Cardiac muscle cell (in vitro differentiated cells and primary cell): Measurements from ENCODE around the gene HIP1. TPM values are rescaled to one million over a fixed set of nuclear protein-coding genes. Genes with fewer than 3 reads are reported as not detected.

Experiments
- DNase-seq, 2 donors: peaks; one replicate each; pipeline versions ENCODE4 v3.0.0 to v3.0.0-alpha.2; 2010 to 2017; ENCODE audit warnings: low read depth in 1 of 2, low spot score in 1 of 2
- H3K27ac ChIP-seq: fragments of 200-600 bp; sonication (generic); 2 replicates; pipeline ENCODE4 v1.5.1; 2016
- H3K27me3 ChIP-seq: fragments of 200-600 bp; sonication (generic); 2 replicates; pipeline ENCODE4 v1.6.0; 2016; ENCODE audit warnings: control low read depth
- H3K36me3 ChIP-seq: fragments of 200-600 bp; sonication (generic); 2 replicates; pipeline ENCODE4 v1.5.1; 2016; ENCODE audit warnings: control low read depth
- H3K4me1 ChIP-seq: fragments of 200-600 bp; sonication (generic); 2 replicates; pipeline ENCODE4 v1.8.1; 2017; ENCODE audit warnings: low read depth, mild to moderate bottlenecking, mixed run types
- H3K4me3 ChIP-seq: fragments of 200-600 bp; sonication (generic); 2 replicates; pipeline ENCODE4 v1.5.1; 2016; ENCODE audit warnings: mild to moderate bottlenecking
- H3K9me3 ChIP-seq: fragments of 200-600 bp; sonication (generic); 2 replicates; pipeline ENCODE4 v1.5.1; 2017; ENCODE audit warnings: low read depth, mild to moderate bottlenecking, control low read depth
- polyA plus RNA-seq: library from polyadenylated mRNA; unstranded; fragments of >200 nt; fragmentation: Nextera tagmentation; extraction: Ambion mirVana; gene quantifications from 2 replicates; pipeline ENCODE4 v1.2.1, GENCODE V29; 2016
- total RNA-seq: library from RNA; depleted of rRNA; stranded (reverse); fragments of >200 nt; gene quantifications from 2 replicates; pipeline ENCODE4 v1.2.3, GENCODE V29; 2016
- TF ChIP-seq, protein P1 (sequence below): IDR thresholded peaks from 2 replicates; pipeline ENCODE4 v1.5.1; 2012; ENCODE audit warnings: low read depth, mild to moderate bottlenecking, low read length

HIP1 gene
- total and polyA plus RNA-seq, 2 experiments from 2014 or later = 21.2 to 34.6 TPM

DNA sequence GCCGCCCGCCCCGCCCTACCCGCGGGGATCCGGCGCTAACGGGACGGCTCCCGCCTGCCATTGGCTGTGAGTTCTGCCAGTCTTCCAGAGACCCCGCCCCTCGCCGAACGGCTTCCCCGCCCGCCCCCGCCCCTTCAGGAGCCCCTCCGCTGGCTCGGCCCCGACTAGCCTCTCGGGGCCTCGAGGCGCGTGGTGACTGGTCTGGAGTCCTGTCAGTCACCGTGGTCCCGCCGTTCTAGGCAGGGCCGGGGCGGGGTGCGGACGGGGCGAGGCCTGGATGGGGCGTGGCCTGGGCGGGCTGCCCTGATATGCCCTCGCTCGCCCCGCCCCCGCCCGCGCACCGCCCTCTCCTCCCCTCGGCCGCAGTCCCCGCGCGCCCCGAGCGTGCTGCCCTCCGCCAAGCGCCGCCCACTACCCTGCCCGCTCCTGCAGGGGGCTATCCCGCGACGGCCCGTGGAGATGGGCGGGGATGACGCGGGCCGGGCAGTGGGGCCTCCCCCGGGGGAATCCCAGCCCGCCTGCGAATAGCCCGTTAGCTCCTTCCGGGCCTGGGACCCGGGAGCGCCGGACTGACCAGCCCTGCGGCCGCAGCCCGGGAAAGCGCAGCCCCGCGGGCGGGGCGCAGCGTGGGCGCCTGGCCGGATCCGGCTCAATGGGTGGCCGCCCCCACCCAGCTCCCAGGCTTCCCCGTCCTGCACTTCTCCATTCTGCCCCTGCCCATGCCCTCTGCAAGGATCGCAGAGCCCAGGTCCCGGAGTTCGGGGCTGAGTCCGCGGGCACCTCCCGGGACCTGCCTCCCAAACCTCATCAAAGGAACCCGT, 444 bp upstream of the HIP1 start:
- Histone ChIP-seq H3K36me3 (no peaks in the 10 kb centered on the region), H3K27me3 (no peaks in the 10 kb centered on the region), H3K27ac (peak overlapping the region; percentile 13), H3K4me1 (peaks cover 7% of the 10 kb centered on the region), H3K4me3 (peak overlapping the region; percentile 98), H3K9me3 (no peaks in the 10 kb centered on the region)
- TF ChIP-seq, protein P1, sequence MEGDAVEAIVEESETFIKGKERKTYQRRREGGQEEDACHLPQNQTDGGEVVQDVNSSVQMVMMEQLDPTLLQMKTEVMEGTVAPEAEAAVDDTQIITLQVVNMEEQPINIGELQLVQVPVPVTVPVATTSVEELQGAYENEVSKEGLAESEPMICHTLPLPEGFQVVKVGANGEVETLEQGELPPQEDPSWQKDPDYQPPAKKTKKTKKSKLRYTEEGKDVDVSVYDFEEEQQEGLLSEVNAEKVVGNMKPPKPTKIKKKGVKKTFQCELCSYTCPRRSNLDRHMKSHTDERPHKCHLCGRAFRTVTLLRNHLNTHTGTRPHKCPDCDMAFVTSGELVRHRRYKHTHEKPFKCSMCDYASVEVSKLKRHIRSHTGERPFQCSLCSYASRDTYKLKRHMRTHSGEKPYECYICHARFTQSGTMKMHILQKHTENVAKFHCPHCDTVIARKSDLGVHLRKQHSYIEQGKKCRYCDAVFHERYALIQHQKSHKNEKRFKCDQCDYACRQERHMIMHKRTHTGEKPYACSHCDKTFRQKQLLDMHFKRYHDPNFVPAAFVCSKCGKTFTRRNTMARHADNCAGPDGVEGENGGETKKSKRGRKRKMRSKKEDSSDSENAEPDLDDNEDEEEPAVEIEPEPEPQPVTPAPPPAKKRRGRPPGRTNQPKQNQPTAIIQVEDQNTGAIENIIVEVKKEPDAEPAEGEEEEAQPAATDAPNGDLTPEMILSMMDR = no peak
- peak; percentile 100 for DNase-seq

DNA sequence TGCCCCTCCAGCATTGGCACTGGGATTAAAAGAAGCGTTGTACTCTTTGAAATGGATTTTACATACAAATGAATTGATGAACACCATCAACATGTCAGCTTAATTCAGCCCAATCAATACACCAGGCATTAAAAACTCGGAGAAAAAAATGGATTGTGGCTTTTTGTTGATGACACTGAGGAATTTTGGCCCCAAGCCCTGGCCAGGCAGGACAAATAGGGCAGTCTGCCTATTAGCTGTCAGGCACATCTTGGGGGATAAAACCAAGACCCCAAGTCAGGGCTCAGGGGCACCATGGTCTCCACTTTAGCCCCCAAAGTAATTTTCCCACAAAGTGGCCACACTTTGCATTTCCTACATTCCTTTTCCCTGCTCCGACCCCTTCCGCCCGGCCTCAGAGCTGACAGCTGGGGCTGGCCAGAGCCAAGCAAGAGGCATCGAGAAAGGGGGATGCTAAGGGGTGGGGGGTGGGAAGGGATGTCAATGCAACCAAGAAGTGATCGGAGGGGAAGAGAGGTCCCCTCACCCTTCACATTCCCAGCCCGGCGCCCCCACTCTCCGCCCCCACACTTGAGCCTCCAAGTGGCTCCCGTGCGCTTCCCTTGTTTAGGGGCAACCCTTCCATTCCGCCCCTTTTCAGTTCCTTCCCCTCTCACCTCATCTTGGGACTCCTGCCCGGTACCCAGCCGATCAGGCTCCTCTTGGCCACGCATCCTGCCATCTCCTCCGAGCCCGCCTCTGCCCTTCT, 711 bp downstream of the HIP1 start:
- peak; percentile 28 to 38 for DNase-seq
- H3K4me1 ChIP-seq = peaks cover 7% of the 10 kb centered on the region
- TF ChIP-seq, protein P1 = no peak
- no peak overlapping the region for H3K27ac ChIP-seq
- H3K36me3 ChIP-seq = no peaks in the 10 kb centered on the region
- H3K9me3 ChIP-seq = no peaks in the 10 kb centered on the region
- H3K4me3 ChIP-seq = peak overlapping the region; percentile 98
- H3K27me3 ChIP-seq = no peaks in the 10 kb centered on the region

DNA sequence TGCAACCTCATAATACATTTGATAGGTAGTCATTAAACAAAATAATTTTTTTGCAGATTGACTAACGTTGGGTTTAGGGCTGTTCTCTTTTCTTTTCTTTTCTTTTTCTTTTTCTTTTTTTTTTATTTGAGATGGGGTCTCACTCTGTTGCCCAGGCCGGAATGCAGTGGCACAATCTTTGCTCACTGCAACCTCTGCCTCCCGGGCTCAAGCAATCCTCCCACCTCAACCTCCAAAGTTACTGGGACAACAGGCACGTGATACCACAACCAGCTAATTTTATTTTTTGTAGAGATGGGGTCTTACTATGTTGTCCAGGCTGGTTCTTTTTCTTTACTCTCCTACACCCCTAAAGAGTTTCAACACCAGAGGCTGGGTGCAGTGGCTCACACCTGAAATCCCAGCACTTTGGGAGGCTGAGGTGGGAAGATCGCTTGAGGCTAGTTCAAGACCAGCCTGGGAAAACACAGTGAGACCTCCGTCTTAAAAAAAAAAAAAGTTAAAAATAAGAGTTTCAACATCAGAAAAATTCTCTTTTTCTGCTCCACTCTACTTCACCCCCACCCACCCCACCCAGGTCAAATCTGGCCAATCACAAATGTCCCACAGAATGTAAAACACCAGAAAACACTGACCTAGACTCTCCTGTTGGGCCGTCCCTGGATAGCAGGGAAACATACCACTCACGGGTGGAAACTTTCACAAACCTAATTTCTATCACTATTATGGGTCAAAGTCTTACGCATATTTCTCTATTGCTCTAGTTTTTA, 3.0 kb downstream of the HIP1 start:
- no peak for DNase-seq
- Histone ChIP-seq H3K27me3 (no peaks in the 10 kb centered on the region), H3K4me1 (peaks cover 7% of the 10 kb centered on the region), H3K36me3 (no peaks in the 10 kb centered on the region), H3K9me3 (no peaks in the 10 kb centered on the region), H3K4me3 (no peak overlapping the region), H3K27ac (no peak overlapping the region)
- TF ChIP-seq, protein P1 = no peak

DNA sequence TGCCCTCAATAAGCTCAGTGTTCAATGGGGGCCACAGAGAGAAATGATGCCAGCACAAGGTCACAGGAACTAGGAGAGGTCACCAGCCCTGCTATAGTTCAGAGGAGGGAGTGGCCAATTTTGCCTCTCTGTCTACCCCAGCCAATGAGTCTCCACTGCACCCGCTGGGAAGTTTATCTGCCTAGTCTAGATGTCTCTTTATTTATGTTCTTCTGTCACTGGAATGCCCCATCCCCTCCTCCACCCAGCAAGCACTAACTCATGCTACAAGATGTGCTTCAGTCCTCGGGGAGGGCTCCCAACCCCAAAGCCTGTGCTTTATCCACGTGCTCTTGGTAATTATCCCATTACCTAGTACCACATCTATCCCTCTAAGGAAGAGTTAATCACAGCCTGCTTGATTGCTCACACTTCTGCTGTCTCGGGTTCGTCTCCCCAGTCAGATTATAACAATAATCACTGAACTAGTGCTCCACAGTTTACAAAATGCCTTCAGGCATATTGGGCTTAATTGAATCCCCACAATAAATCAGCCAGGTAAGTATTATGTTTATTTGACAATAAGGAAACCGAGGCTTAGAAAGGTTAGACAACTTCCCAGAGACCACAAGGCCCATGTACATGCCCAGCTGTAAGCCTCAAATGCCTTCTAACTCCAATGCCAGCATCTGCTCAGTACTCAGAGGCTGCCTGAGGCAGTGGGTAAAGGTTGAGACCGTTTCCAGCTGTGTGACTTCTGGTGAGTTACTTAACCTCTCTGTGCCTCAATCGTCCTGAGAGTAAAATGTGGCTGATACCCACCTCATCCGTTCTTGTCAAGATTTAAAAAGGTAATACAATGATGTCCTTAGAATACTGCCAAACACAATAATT, 3.9 kb downstream of the HIP1 start:
- Histone ChIP-seq H3K27me3 (no peaks in the 10 kb centered on the region), H3K4me3 (no peak overlapping the region), H3K27ac (no peak overlapping the region), H3K4me1 (peaks cover 7% of the 10 kb centered on the region), H3K9me3 (no peaks in the 10 kb centered on the region), H3K36me3 (no peaks in the 10 kb centered on the region)
- DNase-seq = peak; percentile 34 to 50
- TF ChIP-seq, protein P1 = no peak
